Endometrial microvascular endothelial cells (primary cell): Measurements from ENCODE around the gene VEGFB. TPM values are rescaled to one million over a fixed set of nuclear protein-coding genes. Genes with fewer than 3 reads are reported as not detected.

Experiments
- in situ Hi-C: cut with HindIII; loops from 2 replicates; pipeline ENCODE4 v1.10.0; 2017; ENCODE audit warnings: low sequenced_read_pairs, low pct_unique_long_range_greater_than_20kb; ENCODE audit errors: inconsistent ontology term
- total RNA-seq: library from RNA; depleted of rRNA; stranded (reverse); fragments of >200 nt; gene quantifications from one replicate; pipeline ENCODE4 v1.2.3, GENCODE V29; 2015; ENCODE audit errors: inconsistent ontology term

The VEGFB gene
- total RNA-seq, 1 donor from 2014 or later = 44.2 TPM

GRCh38 chr11:64267207-64267945 lies 33.0 kb downstream of the VEGFB start:
- in situ Hi-C loops = no loop called here

GRCh38 chr11:64268025-64268892 lies 33.9 kb downstream of the VEGFB start:
- in situ Hi-C loops = no loop called here

- in situ Hi-C loops = no loop called here
Observed at GRCh38 chr11:64268893-64269539, 34.6 kb downstream of the VEGFB start.

GRCh38 chr11:64269540-64270220 lies 35.3 kb downstream of the VEGFB start:
- in situ Hi-C loops = no loop called here

GRCh38 chr11:64275031-64275800 lies 40.8 kb downstream of the VEGFB start:
- in situ Hi-C loops = no loop called here

- in situ Hi-C loops = no loop called here
Observed at GRCh38 chr11:64275841-64276240, 41.5 kb downstream of the VEGFB start.

GRCh38 chr11:64276653-64277431 lies 42.5 kb downstream of the VEGFB start:
- in situ Hi-C loops = no loop called here

- in situ Hi-C loops = no loop called here
Observed at GRCh38 chr11:64278576-64279190, 44.3 kb downstream of the VEGFB start.

- in situ Hi-C loops = no loop called here
Observed at GRCh38 chr11:64281957-64282770, 47.8 kb downstream of the VEGFB start.

GRCh38 chr11:64283092-64283491 lies 48.7 kb downstream of the VEGFB start:
- in situ Hi-C loops = no loop called here

GRCh38 chr11:64284048-64284961 lies 49.9 kb downstream of the VEGFB start, which contains the start of gene BAD:
Gene BAD, minus strand, starts transcription at chr11:64284665. Its CDS starts 297 bp downstream, at chr11:64284368.
- in situ Hi-C loops = no loop called here

- in situ Hi-C loops = no loop called here
Observed at GRCh38 chr11:64284962-64285884, 50.8 kb downstream of the VEGFB start, which contains the start of gene GPR137. Gene GPR137, plus strand, starts transcription at chr11:64285848. Its CDS starts 677 bp downstream, at chr11:64286525.

GRCh38 chr11:64285885-64286800 lies 51.8 kb downstream of the VEGFB start:
- in situ Hi-C loops = no loop called here
